Colonic mucosa (tissue), 4 donors: Measurements from ENCODE around the gene ZNF385C. TPM values are rescaled to one million over a fixed set of nuclear protein-coding genes. Genes with fewer than 3 reads are reported as not detected.

Experiments used
- DNase-seq: peaks from one replicate; pipeline ENCODE4 v3.0.0-alpha.2; 2020
- H3K27ac ChIP-seq: fragments of 200-600 bp; one replicate; pipeline ENCODE4 v1.8.0; 2021
- H3K27me3 ChIP-seq: fragments of 200-600 bp; one replicate; pipeline ENCODE4 v1.8.0; 2021
- H3K36me3 ChIP-seq: fragments of 200-600 bp; one replicate; pipeline ENCODE4 v1.8.0; 2021
- H3K4me1 ChIP-seq: fragments of 200-600 bp; one replicate; pipeline ENCODE4 v1.8.0; 2021; ENCODE audit warnings: mild to moderate bottlenecking
- H3K4me3 ChIP-seq: fragments of 200-600 bp; one replicate; pipeline ENCODE4 v1.8.0; 2021
- H3K9ac ChIP-seq, 2 donors: one replicate each; pipeline ENCODE4 v1.7.0; 2013; ENCODE audit warnings: control low read depth in 2 of 2, low read depth in 2 of 2, low read length in 2 of 2
- H3K9me3 ChIP-seq: fragments of 200-600 bp; one replicate; pipeline ENCODE4 v1.8.0; 2021
- CTCF ChIP-seq: fragments of 200-600 bp; IDR thresholded peaks from one replicate; pipeline ENCODE4 v1.8.0; 2022; ENCODE audit warnings: antibody characterized with exemption, mild to moderate bottlenecking
- intact Hi-C: fragments of 100-400 bp; cut with DNase I; formaldehyde crosslinking; loops from one replicate; pipeline ENCODE4 v1.14.1; 2022
- total RNA-seq, 2 donors: library from RNA; stranded (reverse); fragmentation: NEBNext Ultra II Directional in 1 of 2; extraction: Animal tissue kit (Norgen Biotek cat#: 25700) in 1 of 2; gene quantifications; one replicate each; pipeline ENCODE4 v1.2.1, GENCODE V29; 2021
- donor health status: healthy.
- donor health status: DM: no; HTN: no; CAD: no.
- donor health status: DM: no; HTN: no; CAD: no.

The ZNF385C gene
- total RNA-seq, 2 donors from 2014 or later = 0.20 to 0.32 TPM

DNA sequence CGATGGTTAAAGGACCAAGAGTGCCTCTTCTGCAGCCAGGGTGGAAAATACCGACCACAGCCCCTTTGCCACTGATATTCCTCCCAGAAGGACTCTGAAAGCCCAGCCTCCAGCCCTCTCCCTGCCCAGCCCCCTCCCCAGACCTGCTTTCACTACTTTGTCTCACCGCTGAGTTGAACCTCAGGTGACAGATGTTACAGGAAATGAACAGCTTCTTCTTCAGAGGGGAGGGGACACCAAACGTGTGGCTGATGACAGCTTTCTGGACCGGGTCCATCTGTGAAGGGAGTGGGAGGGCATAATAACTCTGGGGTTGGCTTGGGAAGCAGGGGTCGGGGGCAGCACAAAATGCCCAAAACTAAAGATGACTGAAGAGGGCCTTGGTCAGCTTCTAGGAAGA, 64.2 kb downstream of the ZNF385C start:
- Histone ChIP-seq H3K9me3 (no peaks in the 10 kb centered on the region), H3K9ac (no peak overlapping the region), H3K27ac (no peak overlapping the region), H3K27me3 (no peaks in the 10 kb centered on the region), H3K4me3 (no peak overlapping the region), H3K4me1 (no peaks in the 10 kb centered on the region), H3K36me3 (no peaks in the 10 kb centered on the region)
- DNase-seq = no peak
- intact Hi-C loops = no loop called here
- TF ChIP-seq CTCF = no peak

DNA sequence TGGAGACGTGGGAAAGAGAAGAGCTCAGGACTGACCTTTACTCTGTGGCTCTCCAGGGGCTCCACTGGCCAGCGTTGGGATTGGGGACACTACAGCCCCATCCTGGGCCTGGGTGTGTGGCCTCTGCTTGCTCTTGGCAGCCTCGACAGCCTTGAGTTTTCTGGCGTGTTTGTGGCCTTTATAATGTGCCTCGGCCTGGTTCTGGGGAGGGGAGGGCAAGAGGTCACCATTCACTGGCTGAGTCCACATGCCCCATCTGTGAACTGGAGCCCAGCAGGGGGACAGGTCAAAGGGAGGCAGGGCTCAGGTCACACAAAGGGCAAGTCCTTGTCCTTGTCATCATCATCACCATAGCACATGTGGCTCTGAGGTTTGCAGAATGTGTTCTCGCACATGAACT, 66.7 kb downstream of the ZNF385C start:
- H3K9me3 ChIP-seq = no peaks in the 10 kb centered on the region
- no peaks in the 10 kb centered on the region for H3K27me3 ChIP-seq
- H3K9ac ChIP-seq = no peak overlapping the region
- no peak overlapping the region for H3K4me3 ChIP-seq
- intact Hi-C loops = no loop called here
- TF ChIP-seq CTCF = no peak
- DNase-seq = no peak
- no peaks in the 10 kb centered on the region for H3K36me3 ChIP-seq
- H3K4me1 ChIP-seq = no peaks in the 10 kb centered on the region
- no peak overlapping the region for H3K27ac ChIP-seq

- H3K27me3 ChIP-seq = no peaks in the 10 kb centered on the region
- peaks cover 11% of the 10 kb centered on the region for H3K4me1 ChIP-seq
- intact Hi-C loops = loop anchor here (5.0 kb wide), 2 partner anchors 74 to 89 kb away; no protein-coding TSS in a partner anchor
- no peak for DNase-seq
- H3K36me3 ChIP-seq = peaks cover 4% of the 10 kb centered on the region
- H3K9me3 ChIP-seq = no peaks in the 10 kb centered on the region
- no peak for TF ChIP-seq CTCF
- no peak overlapping the region for H3K9ac ChIP-seq
- H3K4me3 ChIP-seq = no peak overlapping the region
- H3K27ac ChIP-seq = no peak overlapping the region
Measured at GRCh38 chr17:42028791-42029127, 69.5 kb downstream of the ZNF385C start.

- Histone ChIP-seq H3K36me3 (peaks cover 9% of the 10 kb centered on the region), H3K4me1 (peaks cover 13% of the 10 kb centered on the region), H3K9ac (no peak overlapping the region), H3K4me3 (no peak overlapping the region), H3K27ac (no peak overlapping the region), H3K27me3 (no peaks in the 10 kb centered on the region), H3K9me3 (no peaks in the 10 kb centered on the region)
- TF ChIP-seq CTCF = no peak
- DNase-seq = no peak
- intact Hi-C loops = loop anchor here (5.0 kb wide), 2 partner anchors 74 to 89 kb away; no protein-coding TSS in a partner anchor
Measured at GRCh38 chr17:42027961-42028790, 70.1 kb downstream of the ZNF385C start.

DNA sequence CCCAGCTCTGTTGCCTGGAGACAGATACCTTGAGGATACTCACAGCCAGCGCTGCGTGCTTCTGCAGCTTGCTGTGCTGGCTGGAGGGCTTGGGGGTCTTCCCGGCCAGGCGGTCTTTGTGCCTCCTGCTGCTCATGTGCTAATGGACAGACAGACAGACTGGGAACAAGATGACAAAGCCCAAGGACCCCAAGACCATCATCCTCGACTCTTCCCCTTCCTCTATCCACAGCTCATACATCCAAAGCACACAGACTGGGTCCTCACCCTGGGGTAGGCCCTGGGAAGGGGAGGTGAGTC, 70.7 kb downstream of the ZNF385C start:
- Histone ChIP-seq H3K4me1 (peaks cover 13% of the 10 kb centered on the region), H3K27ac (no peak overlapping the region), H3K9me3 (no peaks in the 10 kb centered on the region), H3K36me3 (peaks cover 14% of the 10 kb centered on the region), H3K4me3 (no peak overlapping the region), H3K9ac (no peak overlapping the region), H3K27me3 (no peaks in the 10 kb centered on the region)
- no peak for DNase-seq
- intact Hi-C loops = loop anchor here (5.0 kb wide), 2 partner anchors 75 to 90 kb away; no protein-coding TSS in a partner anchor
- TF ChIP-seq CTCF = no peak
